Measurements from ENCODE around the gene HPRT1. TPM values are rescaled to one million over a fixed set of nuclear protein-coding genes. Genes with fewer than 3 reads are reported as not detected.

Gene HPRT1
- total RNA-seq, 2 experiments from 2014 or later: 78.8 to 83.8 TPM

DNA sequence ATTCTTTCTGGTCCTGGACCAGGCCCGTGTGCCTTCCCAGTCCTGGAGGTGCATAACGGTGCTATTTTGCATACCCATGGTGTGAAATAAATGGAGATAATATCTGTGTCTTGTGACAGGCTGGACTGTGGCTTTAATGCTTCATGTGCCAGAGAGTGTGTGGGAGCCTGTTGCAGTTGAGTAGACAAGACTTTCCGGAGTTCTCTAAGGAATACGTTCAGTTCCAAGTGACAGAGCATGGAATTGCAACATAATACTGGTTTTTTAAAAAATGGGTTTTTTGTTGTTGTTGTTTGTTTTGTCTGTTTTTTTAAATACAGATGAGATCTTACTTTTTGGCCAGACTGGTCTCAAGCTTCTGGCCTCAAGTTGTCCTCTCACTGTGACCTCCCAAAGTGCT lies 74.0 kb downstream of the HPRT1 start:
- no peaks in the 10 kb centered on the region for H3K9me3 Mint-ChIP-seq
- H3K27ac Mint-ChIP-seq: no peak overlapping the region
- ChIA-PET CTCF (no interaction called here), POLR2A (no interaction called here)
- no peaks in the 10 kb centered on the region for H3K4me1 Mint-ChIP-seq
- no peaks in the 10 kb centered on the region for H3K27me3 Mint-ChIP-seq
- no peak overlapping the region for H3K4me3 Mint-ChIP-seq
- H3K36me3 Mint-ChIP-seq (ENCODE audit: low read depth): no peaks in the 10 kb centered on the region
- no peak for DNase-seq

GRCh38 chrX:134537179-134537955 lies 77.4 kb downstream of the HPRT1 start:
- ChIA-PET POLR2A (no interaction called here), CTCF (no interaction called here)
- H3K9me3 Mint-ChIP-seq: no peaks in the 10 kb centered on the region
- H3K27ac Mint-ChIP-seq: no peak overlapping the region
- H3K4me1 Mint-ChIP-seq: peaks cover 2% of the 10 kb centered on the region
- H3K36me3 Mint-ChIP-seq (ENCODE audit: low read depth): no peaks in the 10 kb centered on the region
- no peak overlapping the region for H3K4me3 Mint-ChIP-seq
- no peak for DNase-seq
- peaks cover 2% of the 10 kb centered on the region for H3K27me3 Mint-ChIP-seq

GRCh38 chrX:134538316-134538715 lies 78.4 kb downstream of the HPRT1 start:
- ChIA-PET POLR2A (no interaction called here), CTCF (no interaction called here)
- Mint-ChIP-seq H3K4me1 (peaks cover 10% of the 10 kb centered on the region), H3K27me3 (peaks cover 2% of the 10 kb centered on the region), H3K27ac (no peak overlapping the region), H3K36me3 (ENCODE audit: low read depth) (no peaks in the 10 kb centered on the region), H3K9me3 (no peaks in the 10 kb centered on the region), H3K4me3 (no peak overlapping the region)
- DNase-seq: no peak

DNA sequence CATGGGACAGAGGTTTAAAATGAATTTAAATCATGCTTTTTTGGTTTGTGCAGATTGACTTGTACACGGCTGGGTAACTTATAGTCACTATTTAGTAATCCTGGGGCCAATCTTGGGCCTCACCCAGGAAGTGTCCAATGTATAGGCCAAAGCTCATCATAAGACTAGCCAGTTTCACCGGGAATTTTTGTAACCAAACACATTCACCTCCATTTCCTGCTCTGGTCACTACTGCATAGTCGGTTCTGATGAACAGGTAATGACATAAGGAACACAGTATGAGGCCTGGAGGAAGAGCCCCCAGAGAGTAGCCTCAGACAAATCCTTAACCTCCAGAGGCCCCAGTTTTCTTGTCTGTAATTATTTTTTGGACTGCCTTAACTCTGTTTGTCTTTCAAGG lies 81.9 kb downstream of the HPRT1 start:
- no peaks in the 10 kb centered on the region for H3K9me3 Mint-ChIP-seq
- peaks cover 11% of the 10 kb centered on the region for H3K27me3 Mint-ChIP-seq
- peaks cover 6% of the 10 kb centered on the region for H3K36me3 Mint-ChIP-seq (ENCODE audit: low read depth)
- CTCF ChIA-PET: no interaction called here
- H3K27ac Mint-ChIP-seq: no peak overlapping the region
- POLR2A ChIA-PET: no interaction called here
- peaks cover 10% of the 10 kb centered on the region for H3K4me1 Mint-ChIP-seq
- no peak overlapping the region for H3K4me3 Mint-ChIP-seq
- no peak for DNase-seq

DNA sequence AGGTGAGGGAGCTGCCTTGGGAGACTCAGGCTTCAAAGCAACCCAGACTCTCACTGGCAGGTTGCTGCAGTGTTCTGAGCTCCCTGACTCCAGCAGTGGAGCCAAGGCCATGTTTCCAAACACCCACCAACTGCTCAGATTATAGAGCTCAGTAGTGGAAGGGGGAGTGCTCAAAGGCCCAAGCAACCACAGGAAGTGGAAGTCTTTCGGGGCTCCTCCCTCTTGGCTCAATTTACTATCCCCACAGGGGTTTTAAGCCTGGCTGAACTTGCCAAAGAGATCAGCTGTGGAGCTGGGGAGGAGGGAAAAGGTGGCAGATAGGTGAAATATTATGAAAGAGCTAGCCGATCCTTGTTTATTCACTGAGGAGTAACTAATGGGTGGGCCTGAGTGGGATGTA lies 82.5 kb downstream of the HPRT1 start:
- H3K27ac Mint-ChIP-seq: no peak overlapping the region
- peaks cover 7% of the 10 kb centered on the region for H3K36me3 Mint-ChIP-seq (ENCODE audit: low read depth)
- H3K9me3 Mint-ChIP-seq: no peaks in the 10 kb centered on the region
- peaks cover 12% of the 10 kb centered on the region for H3K27me3 Mint-ChIP-seq
- H3K4me1 Mint-ChIP-seq: peaks cover 10% of the 10 kb centered on the region
- no peak overlapping the region for H3K4me3 Mint-ChIP-seq
- POLR2A ChIA-PET: no interaction called here
- no peak for DNase-seq
- CTCF ChIA-PET: no interaction called here

DNA sequence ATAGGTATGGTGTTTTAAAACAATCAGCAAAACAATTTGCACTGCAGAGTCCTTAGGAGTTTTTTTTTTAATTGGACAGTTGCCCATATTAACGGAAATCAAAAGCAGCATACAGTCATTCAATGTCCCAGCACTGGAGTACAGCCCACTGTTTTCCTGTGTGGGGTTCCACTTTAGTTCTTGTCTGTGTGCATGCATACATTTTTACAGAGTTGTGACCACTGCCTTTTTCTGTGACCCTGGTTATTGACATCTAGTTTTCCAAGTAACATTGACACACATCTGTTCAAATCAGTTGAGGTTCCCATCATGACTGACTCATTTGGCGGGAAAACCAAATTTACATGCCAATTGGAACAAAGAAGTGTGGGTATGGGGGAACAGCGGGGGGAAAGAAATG lies 83.3 kb downstream of the HPRT1 start:
- Mint-ChIP-seq H3K4me3 (no peak overlapping the region), H3K27ac (no peak overlapping the region), H3K27me3 (peaks cover 13% of the 10 kb centered on the region), H3K36me3 (ENCODE audit: low read depth) (peaks cover 7% of the 10 kb centered on the region), H3K9me3 (no peaks in the 10 kb centered on the region), H3K4me1 (peaks cover 14% of the 10 kb centered on the region)
- POLR2A ChIA-PET: no interaction called here
- CTCF ChIA-PET: no interaction called here
- no peak for DNase-seq

DNA sequence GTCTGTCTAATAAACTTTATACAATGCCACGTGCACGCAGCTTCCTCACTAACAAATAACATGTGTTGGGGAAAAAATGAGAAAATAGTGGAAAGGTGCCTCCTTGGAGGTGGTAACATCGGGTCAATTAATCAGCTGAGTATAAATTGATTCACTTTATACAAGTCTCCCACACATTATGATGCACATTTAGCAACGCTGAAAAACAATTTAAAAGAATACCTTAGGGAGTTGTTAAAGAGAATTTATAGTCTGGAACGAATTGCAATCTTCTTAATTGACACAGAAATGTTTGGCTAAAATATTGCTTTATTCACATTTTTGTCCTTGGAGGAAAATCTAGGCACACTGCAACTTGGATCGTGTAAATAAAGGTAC lies 84.2 kb downstream of the HPRT1 start:
- H3K4me1 Mint-ChIP-seq: peaks cover 17% of the 10 kb centered on the region
- H3K4me3 Mint-ChIP-seq: no peak overlapping the region
- peaks cover 7% of the 10 kb centered on the region for H3K36me3 Mint-ChIP-seq (ENCODE audit: low read depth)
- peaks cover 16% of the 10 kb centered on the region for H3K27me3 Mint-ChIP-seq
- ChIA-PET CTCF (no interaction called here), POLR2A (no interaction called here)
- no peak overlapping the region for H3K27ac Mint-ChIP-seq
- DNase-seq: no peak
- H3K9me3 Mint-ChIP-seq: no peaks in the 10 kb centered on the region

- Mint-ChIP-seq H3K4me1 (peaks cover 17% of the 10 kb centered on the region), H3K9me3 (no peaks in the 10 kb centered on the region), H3K36me3 (ENCODE audit: low read depth) (peaks cover 7% of the 10 kb centered on the region), H3K27ac (no peak overlapping the region), H3K4me3 (no peak overlapping the region), H3K27me3 (peaks cover 16% of the 10 kb centered on the region)
- POLR2A ChIA-PET: no interaction called here
- CTCF ChIA-PET: interaction anchor here (0.6 to 0.8 kb wide), 2 partner anchors 24 to 218 kb away, joined by 3 read pairs; no protein-coding TSS in a partner anchor
- DNase-seq: no peak
Observed at GRCh38 chrX:134544513-134545151, 84.7 kb downstream of the HPRT1 start.

GRCh38 chrX:134545510-134545909 lies 85.5 kb downstream of the HPRT1 start:
- H3K27ac Mint-ChIP-seq: no peak overlapping the region
- H3K27me3 Mint-ChIP-seq: peaks cover 21% of the 10 kb centered on the region
- DNase-seq: no peak
- no peaks in the 10 kb centered on the region for H3K9me3 Mint-ChIP-seq
- no peak overlapping the region for H3K4me3 Mint-ChIP-seq
- CTCF ChIA-PET: interaction anchor here (0.8 kb wide), 1 partner anchor 25 kb away, joined by 3 read pairs; no protein-coding TSS in a partner anchor
- POLR2A ChIA-PET: no interaction called here
- H3K36me3 Mint-ChIP-seq (ENCODE audit: low read depth): peaks cover 11% of the 10 kb centered on the region
- peaks cover 22% of the 10 kb centered on the region for H3K4me1 Mint-ChIP-seq

GRCh38 chrX:134546187-134546586 lies 86.2 kb downstream of the HPRT1 start:
- ChIA-PET CTCF (no interaction called here), POLR2A (no interaction called here)
- Mint-ChIP-seq H3K27ac (no peak overlapping the region), H3K4me1 (peaks cover 23% of the 10 kb centered on the region), H3K9me3 (no peaks in the 10 kb centered on the region), H3K4me3 (no peak overlapping the region), H3K36me3 (ENCODE audit: low read depth) (peaks cover 12% of the 10 kb centered on the region), H3K27me3 (peaks cover 22% of the 10 kb centered on the region)
- DNase-seq: no peak

- POLR2A ChIA-PET: no interaction called here
- no peak overlapping the region for H3K4me3 Mint-ChIP-seq
- peaks cover 12% of the 10 kb centered on the region for H3K36me3 Mint-ChIP-seq (ENCODE audit: low read depth)
- CTCF ChIA-PET: no interaction called here
- H3K27ac Mint-ChIP-seq: no peak overlapping the region
- no peak for DNase-seq
- H3K4me1 Mint-ChIP-seq: peaks cover 23% of the 10 kb centered on the region
- H3K27me3 Mint-ChIP-seq: peaks cover 26% of the 10 kb centered on the region
- H3K9me3 Mint-ChIP-seq: no peaks in the 10 kb centered on the region
Observed at GRCh38 chrX:134547047-134547679, 87.2 kb downstream of the HPRT1 start.

DNA sequence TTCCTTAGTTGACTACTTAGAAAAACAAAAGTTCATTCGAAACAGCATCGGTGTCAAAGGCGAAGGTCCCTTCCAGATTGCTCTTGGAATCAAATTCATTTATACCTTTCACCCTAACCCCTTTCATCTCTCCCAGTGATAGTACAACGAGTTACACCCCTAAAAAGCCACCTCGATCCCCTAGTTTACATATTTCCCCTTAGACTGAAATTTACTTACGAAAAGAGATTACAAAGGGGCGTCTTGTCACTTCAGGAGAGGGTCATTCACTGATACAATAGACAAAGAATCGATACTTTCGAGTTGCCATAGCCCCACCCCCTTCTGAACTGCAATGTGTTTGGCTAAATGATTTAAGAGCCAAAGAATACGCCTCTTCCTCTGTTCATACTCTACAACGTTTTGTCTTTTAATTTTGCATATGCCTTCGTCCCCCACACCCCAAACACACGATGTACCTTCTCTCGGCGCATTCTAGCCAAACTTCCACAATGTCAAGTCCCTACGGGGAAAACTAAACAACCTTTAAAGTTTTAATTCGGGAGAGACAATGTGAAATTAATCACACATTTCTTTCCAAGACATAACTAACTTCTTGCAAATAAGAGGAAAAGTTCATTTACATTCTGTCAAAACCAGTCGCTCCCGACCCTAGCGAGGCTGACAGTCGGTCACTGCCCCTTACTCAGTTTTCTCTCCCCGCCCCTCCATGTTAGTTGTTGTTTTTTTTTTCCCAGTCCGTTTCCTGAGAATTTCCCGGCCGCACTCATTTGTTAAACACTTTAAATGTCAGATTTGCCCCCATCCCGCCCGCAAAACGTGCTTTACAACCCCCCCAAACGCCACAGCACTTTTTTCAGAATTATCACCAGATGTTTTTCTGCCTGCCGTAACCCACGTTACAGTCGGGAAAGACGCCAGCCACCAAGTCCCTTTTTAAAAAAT lies 88.6 kb downstream of the HPRT1 start:
- Mint-ChIP-seq H3K4me3 (peak overlapping the region; percentile 76), H3K4me1 (peaks cover 13% of the 10 kb centered on the region), H3K36me3 (ENCODE audit: low read depth) (peaks cover 12% of the 10 kb centered on the region), H3K9me3 (no peaks in the 10 kb centered on the region), H3K27ac (peak overlapping the region; percentile 83), H3K27me3 (peaks cover 32% of the 10 kb centered on the region)
- ChIA-PET CTCF (no interaction called here), POLR2A (no interaction called here)
- DNase-seq: peak; percentile 26
